HG03045 (cell line): Measurements from ENCODE around the gene PORCN.
"Not testable (repeated sequence)": the region's sequence is repeated elsewhere in the genome, so short reads cannot be mapped to it uniquely, and the experiment has no call there.

Source experiments
- ATAC-seq: cut with Tn5 transposase; IDR thresholded peaks from one replicate; pipeline ENCODE4 v1.9.1; 2021; ENCODE audit warnings: mild to moderate bottlenecking, moderate library complexity; ENCODE audit not compliant: unreplicated experiment

PORCN gene

GRCh38 chrX:48509619-48510018, 827 bp downstream of the PORCN start:
- ATAC-seq = no peak

DNA sequence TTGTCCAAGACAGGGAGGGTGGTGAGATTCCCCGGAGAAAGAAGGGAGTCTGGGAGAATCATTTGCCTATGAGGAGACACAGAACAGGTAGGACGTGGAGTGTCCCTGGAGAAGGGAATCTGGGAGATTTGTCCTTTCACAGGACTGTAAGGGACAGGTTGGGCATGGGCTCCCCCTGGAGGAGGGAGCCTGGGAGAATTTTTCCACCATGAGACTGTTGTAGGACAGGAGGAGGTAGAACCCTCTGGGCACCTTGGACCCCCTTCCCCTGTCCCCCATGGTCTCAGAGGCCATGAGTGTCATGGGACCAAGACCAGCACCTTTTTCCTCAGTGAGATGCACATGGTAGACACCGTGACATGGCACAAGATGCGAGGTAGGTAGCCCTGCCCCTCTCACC, 2.8 kb downstream of the PORCN start:
- ATAC-seq = no peak

DNA sequence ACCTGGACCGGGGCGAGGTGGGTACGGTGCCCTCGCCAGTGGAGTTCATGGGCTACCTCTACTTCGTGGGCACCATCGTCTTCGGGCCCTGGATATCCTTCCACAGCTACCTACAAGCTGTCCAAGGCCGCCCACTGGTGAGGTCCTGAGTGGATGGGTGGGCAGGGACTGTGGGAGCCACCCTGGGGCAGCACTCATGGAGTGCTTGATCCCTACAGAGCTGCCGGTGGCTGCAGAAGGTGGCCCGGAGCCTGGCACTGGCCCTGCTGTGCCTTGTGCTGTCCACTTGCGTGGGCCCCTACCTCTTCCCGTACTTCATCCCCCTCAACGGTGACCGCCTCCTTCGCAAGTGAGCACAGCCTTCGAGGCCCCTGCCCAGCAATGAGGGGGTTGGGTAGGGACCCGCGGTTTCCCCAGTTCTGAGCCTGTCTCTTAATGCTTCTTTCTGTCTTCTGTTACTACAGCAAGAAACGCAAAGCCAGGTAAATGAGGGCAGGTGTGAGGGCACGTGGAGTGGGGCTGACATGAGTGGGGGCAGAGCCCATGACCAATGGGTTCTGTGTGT, 3.7 kb downstream of the PORCN start:
- ATAC-seq = no peak

GRCh38 chrX:48513670-48514069, 4.9 kb downstream of the PORCN start:
- no peak for ATAC-seq

- no peak for ATAC-seq
Measured at GRCh38 chrX:48514126-48514806, 5.5 kb downstream of the PORCN start.

DNA sequence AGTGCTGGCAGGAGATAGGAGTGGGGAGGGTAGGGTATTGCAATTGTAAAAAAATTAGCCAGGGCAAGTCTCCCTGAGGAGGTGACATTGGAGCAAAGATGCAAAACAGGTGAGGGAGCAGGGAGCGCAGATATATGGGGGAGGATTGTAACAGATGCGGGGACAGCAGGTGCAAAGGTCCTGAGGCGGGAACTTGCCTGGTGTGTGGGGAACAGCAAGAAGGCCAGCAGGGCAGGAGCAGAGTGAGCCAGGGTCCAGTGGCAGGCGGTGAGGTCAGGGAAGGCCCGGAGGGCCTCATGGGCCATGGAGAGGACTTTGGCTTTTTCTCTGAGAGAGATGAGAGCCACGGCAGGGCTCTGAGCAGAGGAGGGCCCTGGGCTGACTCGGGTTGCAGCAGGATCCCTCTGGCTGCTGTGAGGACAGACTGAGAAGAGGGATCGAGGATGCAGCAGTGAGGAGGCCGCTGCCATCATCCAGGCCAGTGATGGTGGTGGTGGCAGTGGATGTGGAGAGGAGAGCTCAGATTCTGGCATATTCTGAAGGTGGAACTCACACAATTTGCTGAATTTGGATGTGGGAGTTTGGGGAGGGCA, 6.2 kb downstream of the PORCN start:
- ATAC-seq = no peak

DNA sequence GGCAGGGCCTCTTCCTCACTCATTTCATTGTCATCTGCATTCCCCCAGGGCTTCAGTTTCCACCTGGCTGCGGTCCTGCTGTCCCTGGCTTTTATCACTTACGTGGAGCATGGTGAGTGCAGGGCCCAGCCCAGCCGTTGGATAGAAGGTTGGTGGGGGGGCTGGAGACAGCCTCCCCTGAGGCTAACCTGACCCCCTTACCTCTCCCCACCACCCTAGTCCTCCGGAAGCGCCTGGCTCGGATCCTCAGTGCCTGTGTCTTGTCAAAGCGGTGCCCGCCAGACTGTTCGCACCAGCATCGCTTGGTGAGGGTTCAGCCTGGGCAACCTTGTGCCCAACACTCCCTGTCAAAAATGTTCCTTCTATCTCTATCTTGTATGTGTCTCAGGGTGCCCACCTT, 7.0 kb downstream of the PORCN start:
- ATAC-seq = no peak

DNA sequence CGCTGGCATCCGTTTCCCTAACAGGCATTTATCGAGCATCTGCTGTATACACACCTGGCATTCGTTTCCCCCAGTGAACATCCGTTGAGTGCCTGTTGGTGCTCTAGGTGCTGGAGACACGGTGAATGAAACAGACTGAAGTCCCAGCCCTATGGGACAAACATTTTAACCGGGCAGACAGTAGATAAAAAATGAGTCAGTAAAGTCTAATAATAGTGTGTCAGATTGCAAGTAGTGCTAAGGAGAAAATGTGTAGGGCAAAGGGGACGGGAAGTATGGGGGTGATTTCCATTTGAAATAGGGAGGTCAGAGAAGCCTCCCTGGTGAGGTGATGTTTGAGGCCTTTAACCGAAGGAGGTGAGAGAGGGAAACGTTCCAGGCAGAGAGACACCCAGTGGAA, 7.5 kb downstream of the PORCN start:
- ATAC-seq = no peak

- no peak for ATAC-seq
Measured at GRCh38 chrX:48516987-48517386, 8.2 kb downstream of the PORCN start.

DNA sequence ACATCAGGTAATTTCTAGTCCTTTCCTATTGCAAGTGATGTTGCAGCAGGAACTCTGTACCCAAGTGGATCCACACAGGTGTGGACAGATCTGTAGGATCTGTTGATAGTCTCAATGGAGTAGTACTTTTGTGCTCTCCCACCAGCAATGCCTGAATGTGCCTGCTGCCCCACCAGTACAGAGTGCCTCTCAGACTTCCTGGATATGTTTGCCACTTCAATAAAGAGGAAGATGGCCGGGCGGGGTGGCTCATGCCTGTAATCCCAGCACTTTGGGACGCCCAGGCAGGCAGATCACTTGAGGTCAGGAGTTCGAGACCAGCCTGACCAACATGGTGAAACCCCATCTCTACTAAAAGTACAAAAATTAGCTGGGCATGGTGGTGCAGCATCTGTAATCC, 10.7 kb downstream of the PORCN start:
- not testable (repeated sequence) for ATAC-seq

- no peak for ATAC-seq
Measured at GRCh38 chrX:48520455-48520854, 11.7 kb downstream of the PORCN start.

- ATAC-seq = no peak
Measured at GRCh38 chrX:48520976-48521352, 12.2 kb downstream of the PORCN start.

GRCh38 chrX:48521353-48522243, 12.8 kb downstream of the PORCN start, which contains the start of gene EBP:
Gene EBP (plus strand): TSS chrX:48521808. CDS start chrX:48523772, 1,964 bp downstream.
- peak; percentile 96 for ATAC-seq

DNA sequence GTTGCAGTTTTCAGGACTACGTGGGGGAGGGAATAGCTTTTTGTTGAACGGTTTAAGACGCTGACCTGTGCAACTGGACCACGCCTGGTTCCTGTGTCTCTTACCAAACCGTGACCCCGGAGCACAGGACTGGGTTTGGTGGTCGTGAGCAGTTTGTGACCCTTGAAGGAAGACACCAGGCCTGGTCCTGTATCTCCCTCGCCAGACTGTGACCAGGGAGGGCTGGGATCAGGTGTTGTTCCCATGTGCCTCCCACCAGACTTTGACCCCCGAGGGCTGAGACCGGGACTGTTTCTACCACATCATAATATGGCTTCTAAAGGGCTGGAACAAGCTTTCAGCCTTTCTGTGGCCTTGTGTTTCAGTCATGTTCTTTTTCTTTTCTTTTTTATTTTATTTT, 13.5 kb downstream of the PORCN start:
- no peak for ATAC-seq

GRCh38 chrX:48523682-48524081, 14.9 kb downstream of the PORCN start:
- no peak for ATAC-seq

DNA sequence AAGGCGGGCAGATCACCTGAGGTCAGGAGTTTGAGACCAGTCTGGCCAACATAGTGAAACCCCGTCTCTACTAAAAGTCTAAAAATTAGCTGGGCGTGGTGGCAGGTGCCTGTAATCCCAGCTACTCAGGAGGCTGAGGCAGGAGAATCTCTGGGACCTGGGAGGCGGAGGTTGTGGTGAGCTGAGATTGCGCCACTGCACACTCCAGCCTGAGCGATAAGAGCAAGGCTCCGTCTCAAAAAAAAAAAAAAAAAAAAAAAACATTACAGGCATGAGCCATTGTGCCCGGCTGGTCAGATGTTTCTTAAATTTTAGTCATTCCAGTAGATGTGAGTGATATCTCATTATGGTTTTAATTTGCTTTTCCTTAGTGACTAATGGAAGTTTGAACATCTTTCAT, 17.1 kb downstream of the PORCN start:
- not testable (repeated sequence) for ATAC-seq

GRCh38 chrX:48530736-48531135, 21.9 kb downstream of the PORCN start:
- no peak for ATAC-seq

DNA sequence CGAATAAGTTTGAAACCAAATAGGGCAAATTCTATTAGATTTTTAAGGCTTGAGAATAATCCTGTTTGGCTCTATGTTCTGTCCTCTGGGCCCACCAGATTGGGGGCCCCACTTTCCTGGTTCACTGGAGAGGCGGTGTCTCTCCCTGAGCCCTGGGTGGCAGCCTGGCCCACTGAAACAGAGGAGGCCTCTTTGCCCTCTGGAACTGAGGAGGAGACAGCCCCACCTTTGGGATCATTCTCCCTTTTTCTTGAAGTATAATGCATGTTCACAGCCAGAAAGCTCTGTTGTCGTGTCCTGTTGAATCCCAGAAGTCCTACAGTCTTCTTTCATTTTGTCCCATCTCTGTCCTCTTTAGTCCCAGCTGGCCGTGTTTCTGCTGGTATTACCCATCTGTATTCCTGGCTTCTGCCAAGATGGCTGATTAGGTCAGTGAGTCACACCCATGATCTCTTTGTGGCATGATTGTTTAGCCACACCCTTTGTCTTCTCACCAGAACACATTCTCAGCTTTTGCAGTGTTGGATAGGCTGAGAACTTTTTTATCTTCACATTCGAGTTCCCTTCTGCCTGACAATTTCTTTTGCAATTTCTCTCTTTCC, 22.7 kb downstream of the PORCN start:
- ATAC-seq = no peak

GRCh38 chrX:48532161-48532560, 23.4 kb downstream of the PORCN start:
- no peak for ATAC-seq

DNA sequence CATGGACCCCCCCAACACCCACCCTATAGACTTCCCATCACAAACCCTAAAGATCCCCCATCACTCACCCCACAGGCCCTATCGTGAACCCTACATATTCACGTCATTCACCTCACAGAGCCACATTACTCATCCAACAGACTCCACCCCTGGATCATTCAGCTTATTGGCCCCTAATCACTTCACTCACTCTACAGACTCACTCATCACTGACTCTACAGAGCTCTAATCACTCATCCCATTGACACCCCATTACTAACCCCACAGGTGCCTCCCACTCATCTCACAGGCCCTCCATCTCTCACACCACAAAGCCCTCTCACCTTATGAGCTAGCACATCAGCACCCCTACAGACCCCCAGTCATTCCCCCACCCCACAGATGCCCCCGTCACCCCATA, 24.4 kb downstream of the PORCN start:
- ATAC-seq = no peak
